Measurements from ENCODE around the gene PFDN4.

PFDN4 gene

DNA sequence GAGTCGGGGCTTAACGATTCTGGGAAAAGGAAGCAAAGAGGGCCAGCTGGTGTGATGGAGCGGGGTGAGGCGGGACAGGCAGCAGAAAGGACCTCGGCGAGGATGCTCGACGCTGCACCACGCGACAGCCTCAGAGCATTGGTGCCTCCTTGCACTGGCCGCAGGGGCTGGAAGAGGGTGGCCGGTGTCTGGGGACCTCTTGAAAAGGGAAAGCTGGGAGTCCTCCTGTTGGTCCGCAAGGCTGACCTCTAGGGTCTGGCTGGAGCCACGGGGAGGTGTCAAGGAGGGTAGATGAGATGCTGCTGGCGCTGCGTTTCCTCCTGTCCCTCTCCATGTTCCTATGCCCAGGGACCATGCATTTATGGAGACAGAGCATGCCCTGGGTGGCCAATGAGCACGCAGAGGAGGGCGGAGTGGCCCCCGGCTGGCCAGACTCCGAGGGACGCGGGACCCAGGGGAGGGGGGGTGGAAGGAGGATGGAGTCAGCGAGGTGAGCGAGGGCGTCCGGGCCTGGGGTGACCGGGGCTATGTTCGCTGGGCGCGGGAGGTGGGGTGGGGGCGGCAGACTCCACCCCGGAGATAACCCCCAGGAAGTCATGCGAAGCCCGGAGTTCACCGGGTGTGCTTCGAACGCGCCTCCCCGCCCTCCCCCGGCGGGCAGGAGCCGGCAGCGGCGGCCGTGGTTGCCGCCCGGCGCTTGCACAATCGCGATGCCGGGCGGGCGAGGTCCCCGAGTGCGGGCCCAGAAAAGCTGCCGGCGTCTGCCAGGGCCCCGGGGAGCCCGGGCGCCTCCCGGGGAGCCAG lies 34.0 kb upstream of the PFDN4 start, which contains the start of gene CYP24A1:
TSS of gene CYP24A1 (minus strand) at position 334 of the 804 bp plus-strand sequence. CDS start 407 bp downstream, outside the sequence.
- in situ Hi-C loops (cut with HindIII; ENCODE audit: low sequenced_read_pairs), result no loop called here

DNA sequence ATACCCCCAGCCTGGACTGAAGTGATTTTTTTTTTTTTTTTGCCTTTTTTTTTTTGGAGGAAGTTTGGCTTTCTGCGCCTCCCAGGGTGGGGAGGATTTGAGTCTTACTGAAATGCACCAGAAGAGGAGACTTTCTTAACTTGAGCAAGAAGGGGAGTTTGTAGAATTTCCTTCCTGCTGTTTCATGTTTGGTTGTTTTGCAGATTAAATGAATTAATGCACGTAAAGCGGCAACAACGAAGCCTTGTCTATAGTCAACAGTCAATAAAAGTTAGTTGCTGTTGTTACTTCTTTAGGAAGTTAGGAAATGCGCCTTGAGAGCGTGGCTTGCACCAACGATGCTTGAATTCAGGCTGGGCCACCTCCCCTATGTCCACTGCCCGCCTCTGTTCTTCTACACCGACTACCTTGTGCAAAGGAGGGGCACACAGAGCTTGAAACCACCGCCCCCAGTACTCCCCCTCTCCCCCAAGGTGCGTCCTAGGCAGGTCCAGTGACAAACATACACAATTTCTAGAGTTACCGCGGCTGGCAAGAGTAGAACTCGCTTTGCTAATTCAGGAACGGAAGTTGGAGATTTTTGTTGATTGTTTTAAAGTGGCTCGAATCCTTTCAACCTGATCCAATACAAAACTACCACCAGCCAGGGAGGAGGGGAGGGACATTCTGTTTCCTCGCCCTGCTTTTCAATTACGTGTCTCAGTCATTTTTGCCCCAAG lies 33.3 kb upstream of the PFDN4 start:
- in situ Hi-C loops (cut with HindIII; ENCODE audit: low sequenced_read_pairs), result no loop called here

DNA sequence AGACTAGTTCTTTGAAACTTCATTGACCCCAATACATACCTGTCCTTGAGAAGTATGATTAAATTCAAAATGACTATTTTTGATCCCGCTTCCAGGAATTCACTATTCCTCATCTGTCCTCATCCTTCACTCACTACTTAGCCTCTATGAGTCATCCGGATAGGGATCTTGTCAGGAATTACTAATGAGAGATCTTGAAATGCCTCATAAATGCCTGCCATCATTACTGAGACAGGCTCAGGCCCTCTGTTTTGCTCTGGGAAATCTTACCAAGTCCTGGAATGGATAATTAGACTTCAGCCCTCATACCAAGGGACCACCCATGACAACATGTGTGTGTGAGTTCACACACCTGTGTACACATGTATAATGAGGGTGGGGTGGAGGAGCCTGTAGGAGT lies 31.3 kb upstream of the PFDN4 start:
- in situ Hi-C loops (cut with HindIII; ENCODE audit: low sequenced_read_pairs), result no loop called here

DNA sequence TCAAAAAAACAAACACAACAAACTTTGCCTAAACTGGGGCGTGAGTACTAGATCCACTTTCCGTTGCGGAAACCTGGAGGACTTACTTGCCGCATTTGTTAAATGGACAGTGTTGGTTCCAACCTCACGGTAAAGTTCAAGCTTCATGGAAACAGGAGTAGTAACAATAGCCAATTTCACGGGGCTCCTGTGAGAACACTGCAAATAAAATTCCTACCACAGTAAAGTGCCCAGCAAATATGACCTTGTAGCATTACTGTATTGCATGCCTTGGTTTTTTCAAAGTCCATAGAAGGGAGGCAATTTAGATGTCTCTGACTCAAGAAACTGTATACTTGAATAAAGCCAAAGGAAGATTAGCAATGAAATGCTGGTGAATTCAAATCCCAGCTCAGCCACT lies 30.5 kb upstream of the PFDN4 start:
- in situ Hi-C loops (cut with HindIII; ENCODE audit: low sequenced_read_pairs), result no loop called here

DNA sequence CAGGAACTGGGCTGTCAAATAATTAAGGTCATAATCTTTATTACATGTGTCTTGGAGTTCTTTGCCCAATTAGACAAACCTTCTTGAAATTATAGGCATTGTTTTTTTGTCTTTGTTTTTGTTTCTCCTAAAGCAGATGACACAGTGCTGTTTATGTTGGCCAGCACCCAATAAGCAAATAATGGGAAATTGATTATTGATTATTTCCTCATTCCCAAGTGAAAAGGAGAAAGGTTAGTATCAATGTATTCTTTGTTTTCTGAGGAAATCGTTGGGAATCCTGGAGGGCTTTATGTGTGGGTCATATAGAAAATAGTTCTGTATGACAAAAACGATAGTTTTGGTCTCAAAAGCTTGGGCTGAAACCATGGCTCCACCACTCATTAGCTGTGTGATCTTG lies 29.6 kb upstream of the PFDN4 start:
- in situ Hi-C loops (cut with HindIII; ENCODE audit: low sequenced_read_pairs), result no loop called here

- in situ Hi-C loops (cut with HindIII; ENCODE audit: low sequenced_read_pairs), result no loop called here
These were observed 27.9 kb upstream of the PFDN4 start for GRCh38 chr20:54179946-54180345.

GRCh38 chr20:54180931-54181330 lies 27.0 kb upstream of the PFDN4 start:
- in situ Hi-C loops (cut with HindIII; ENCODE audit: low sequenced_read_pairs), result no loop called here

GRCh38 chr20:54184071-54184470 lies 23.8 kb upstream of the PFDN4 start:
- in situ Hi-C loops (cut with HindIII; ENCODE audit: low sequenced_read_pairs), result no loop called here

DNA sequence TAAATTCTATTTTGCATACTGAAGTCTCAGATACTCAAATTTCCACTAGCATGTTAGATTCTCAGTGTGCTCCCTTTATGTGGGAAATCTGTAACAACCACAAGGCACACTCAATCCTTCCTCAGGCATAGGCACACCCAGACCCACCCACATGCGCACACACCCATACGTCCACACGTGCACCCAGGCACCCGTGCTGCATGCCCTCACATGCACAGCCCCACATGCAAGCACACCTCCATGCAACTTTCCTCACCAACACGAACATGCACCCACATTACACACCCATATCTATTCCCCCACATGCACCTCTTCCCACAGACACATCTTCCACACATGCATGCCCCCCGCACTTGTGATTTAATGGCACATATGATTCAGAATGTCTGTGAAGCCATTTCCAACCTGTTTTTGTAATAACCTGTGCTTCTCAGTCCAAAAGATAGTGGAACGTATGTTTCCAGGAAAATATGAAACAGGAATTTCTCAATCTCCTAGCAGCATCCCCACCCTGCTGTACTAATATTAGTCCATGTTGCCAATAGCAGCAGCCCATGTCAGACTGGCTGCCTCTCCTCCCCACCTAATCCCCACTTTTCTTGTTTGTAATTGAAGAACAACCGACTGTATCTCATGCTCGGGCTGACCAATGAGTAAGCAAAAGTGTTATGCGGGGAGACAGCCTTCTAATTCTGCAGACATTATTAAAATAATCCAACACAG lies 22.8 kb upstream of the PFDN4 start:
- in situ Hi-C loops (cut with HindIII; ENCODE audit: low sequenced_read_pairs), result no loop called here

DNA sequence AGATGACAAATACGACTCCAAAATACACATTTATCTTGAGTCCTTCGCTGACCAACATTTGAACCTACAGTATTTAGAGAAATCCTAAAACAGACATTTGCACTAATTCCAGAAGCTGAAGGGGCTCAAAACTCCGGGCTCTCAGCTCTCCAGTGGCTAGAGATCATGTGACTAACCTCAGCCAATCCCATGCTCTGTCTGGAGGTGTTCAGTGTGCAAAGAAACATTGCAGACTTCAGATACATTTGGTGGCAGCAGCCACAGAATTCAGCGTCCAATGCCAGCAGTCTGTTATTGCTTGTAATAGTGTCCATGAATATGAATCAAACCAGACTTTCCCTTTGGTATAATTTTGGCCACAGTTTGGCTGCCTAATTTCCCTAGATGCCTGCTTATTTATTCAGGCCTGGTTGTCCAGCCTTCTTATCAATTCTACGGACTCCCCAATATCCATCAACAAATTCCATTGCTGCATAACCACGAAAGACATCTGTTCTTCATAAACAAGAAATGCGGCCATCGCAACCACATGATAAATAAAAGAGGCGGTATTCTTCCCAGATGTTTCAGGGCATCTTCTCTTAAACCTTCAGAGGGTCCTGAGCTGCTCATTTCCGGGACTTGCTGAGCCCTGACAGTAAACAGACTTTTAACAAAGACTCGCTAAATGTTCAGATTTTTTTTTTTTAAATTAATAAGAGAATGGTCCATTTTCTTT lies 19.6 kb upstream of the PFDN4 start:
- in situ Hi-C loops (cut with HindIII; ENCODE audit: low sequenced_read_pairs), result no loop called here

DNA sequence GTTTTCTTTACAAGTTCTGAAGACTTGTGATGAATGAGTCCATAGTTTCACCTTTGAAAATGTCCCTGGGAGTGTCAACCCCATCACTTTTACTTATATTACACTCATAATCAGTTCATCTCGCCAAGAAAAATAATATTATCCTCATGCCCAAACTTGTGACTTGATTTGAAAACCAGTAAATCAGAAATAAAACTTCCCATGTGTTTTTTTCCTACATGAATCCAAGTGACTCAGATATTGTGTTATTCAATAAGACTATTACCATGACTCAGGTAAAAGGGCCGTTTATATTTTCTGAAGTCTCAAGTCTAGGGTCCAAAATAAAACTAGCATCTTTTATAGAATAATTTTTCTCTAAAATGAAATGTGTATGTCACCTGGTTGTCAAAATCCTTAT lies 18.3 kb upstream of the PFDN4 start:
- in situ Hi-C loops (cut with HindIII; ENCODE audit: low sequenced_read_pairs), result loop anchor here (10.0 kb wide), 1 partner anchor 105 kb away; no protein-coding TSS in a partner anchor

DNA sequence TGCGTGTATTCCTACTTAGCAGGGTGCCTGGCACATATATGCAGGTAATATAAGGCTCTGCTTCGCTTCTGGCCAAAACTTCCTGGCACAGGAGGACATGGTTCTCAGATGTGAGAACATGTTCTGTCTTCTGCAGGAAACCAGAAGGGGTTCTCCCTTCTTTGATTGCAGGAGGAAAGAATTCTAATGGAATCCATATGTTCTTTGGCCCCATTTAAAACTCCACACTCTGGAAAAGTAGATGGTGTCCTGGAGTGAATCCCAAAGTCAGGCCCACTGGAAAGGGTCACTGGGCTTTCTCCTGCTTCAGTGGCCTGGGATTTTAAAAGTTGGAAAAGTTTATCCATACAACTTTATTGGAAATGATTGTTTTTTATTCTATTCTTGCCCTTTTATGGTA lies 17.7 kb upstream of the PFDN4 start:
- in situ Hi-C loops (cut with HindIII; ENCODE audit: low sequenced_read_pairs), result loop anchor here (10.0 kb wide), 1 partner anchor 105 kb away; no protein-coding TSS in a partner anchor

- in situ Hi-C loops (cut with HindIII; ENCODE audit: low sequenced_read_pairs), result loop anchor here (10.0 kb wide), 1 partner anchor 109 kb away; no protein-coding TSS in a partner anchor
These were observed 14.1 kb upstream of the PFDN4 start for GRCh38 chr20:54193817-54194216.

- in situ Hi-C loops (cut with HindIII; ENCODE audit: low sequenced_read_pairs), result loop anchor here (5.0 to 10.0 kb wide), 2 partner anchors 93 to 110 kb away; no protein-coding TSS in a partner anchor
These were observed 13.0 kb upstream of the PFDN4 start for GRCh38 chr20:54194724-54195438.

- in situ Hi-C loops (cut with HindIII; ENCODE audit: low sequenced_read_pairs), result loop anchor here (5.0 to 10.0 kb wide), 2 partner anchors 93 to 111 kb away; no protein-coding TSS in a partner anchor
These were observed 12.1 kb upstream of the PFDN4 start for GRCh38 chr20:54195483-54196472.

DNA sequence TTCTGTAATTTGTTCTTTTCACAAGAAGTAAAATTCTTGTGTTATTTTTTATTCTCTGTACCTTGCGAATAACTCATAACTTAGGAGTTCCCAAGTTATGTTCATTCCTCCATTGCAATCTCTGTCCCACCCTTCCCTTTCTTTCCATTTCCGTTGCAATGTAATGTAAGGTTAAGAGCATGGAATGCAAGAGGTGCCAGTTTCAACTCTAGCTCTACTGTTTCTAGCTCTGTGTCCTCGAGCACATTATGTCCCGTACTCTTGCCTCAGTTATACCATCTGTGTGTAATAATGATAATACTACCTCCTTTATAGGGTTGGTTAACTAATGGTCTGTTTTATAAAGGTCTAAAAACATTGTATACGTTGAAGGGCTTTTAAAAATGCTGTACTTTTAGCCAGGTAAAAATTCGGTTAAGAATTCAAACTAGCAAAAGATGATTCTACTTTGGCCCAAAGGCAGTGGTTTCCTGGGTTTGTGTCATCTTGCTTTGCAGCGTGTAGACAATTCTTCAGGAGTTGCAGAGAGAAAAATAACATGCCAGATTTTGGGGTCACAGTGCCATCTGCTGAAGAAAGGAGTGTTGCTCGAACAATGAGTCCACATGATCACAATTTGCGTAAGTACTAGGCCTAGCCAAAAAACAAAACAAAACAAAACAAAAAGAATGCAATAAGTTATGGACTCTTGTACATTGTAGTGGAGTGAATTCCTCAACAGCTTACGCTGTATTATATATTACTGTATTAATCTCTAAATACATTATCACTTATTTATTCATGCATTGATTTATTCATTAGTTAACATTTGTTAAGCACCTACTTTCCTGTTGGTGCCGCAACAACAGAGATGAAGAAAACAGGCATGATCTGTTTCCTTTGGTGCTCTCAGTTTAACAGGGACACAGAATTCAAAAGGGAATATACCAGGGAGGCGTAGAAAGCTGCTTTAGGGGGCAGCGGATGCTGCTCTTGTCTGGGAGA lies 10.0 kb upstream of the PFDN4 start:
- in situ Hi-C loops (cut with HindIII; ENCODE audit: low sequenced_read_pairs), result loop anchor here (5.0 to 10.0 kb wide), 2 partner anchors 96 to 113 kb away; no protein-coding TSS in a partner anchor

- in situ Hi-C loops (cut with HindIII; ENCODE audit: low sequenced_read_pairs), result loop anchor here (5.0 to 10.0 kb wide), 2 partner anchors 97 to 114 kb away; no protein-coding TSS in a partner anchor
These were observed 8.6 kb upstream of the PFDN4 start for GRCh38 chr20:54199283-54199682.
